Kidney tubule cell (primary cell): ENCODE data around the gene PCDH15.

Experiments used
- DNase-seq: peaks from one replicate; pipeline ENCODE4 v3.0.0-alpha.2; 2018; ENCODE audit warnings: low spot score

The PCDH15 gene

GRCh38 chr10:54800741-54801421 is at the start of gene PCDH15:
Gene PCDH15 (minus strand): TSS chr10:54801231. CDS start chr10:54664262, 136,969 bp downstream.
- peak; percentile 52 for DNase-seq

- DNase-seq, result no peak
Observed at GRCh38 chr10:54843932-54844331, 42.9 kb upstream of the PCDH15 start.

GRCh38 chr10:54843085-54843646 is 42.1 kb upstream of the PCDH15 start:
- no peak for DNase-seq

GRCh38 chr10:54837479-54837878 is 36.4 kb upstream of the PCDH15 start:
- DNase-seq, result no peak

GRCh38 chr10:54833029-54833428 is 32.0 kb upstream of the PCDH15 start:
- DNase-seq, result no peak

- DNase-seq, result no peak
Observed at GRCh38 chr10:54826994-54827560, 26.0 kb upstream of the PCDH15 start.

GRCh38 chr10:54815583-54815982 is 14.6 kb upstream of the PCDH15 start:
- DNase-seq, result no peak

- DNase-seq, result no peak
Observed at GRCh38 chr10:54808186-54808935, 7.3 kb upstream of the PCDH15 start.

- no peak for DNase-seq
Observed at GRCh38 chr10:54799506-54799905, 1.5 kb downstream of the PCDH15 start.

- DNase-seq, result peak; percentile 74
Observed at GRCh38 chr10:54797636-54798321, 3.3 kb downstream of the PCDH15 start.

- peak; percentile 40 for DNase-seq
Observed at GRCh38 chr10:54796881-54797280, 4.2 kb downstream of the PCDH15 start.

GRCh38 chr10:54776622-54777021 is 24.4 kb downstream of the PCDH15 start:
- no peak for DNase-seq

GRCh38 chr10:54772468-54773122 is 28.4 kb downstream of the PCDH15 start:
- DNase-seq, result no peak

- DNase-seq, result no peak
Observed at GRCh38 chr10:54769051-54769450, 32.0 kb downstream of the PCDH15 start.

- peak; percentile 57 for DNase-seq
Observed at GRCh38 chr10:54758791-54759190, 42.2 kb downstream of the PCDH15 start.

- DNase-seq, result no peak
Observed at GRCh38 chr10:54749623-54750022, 51.4 kb downstream of the PCDH15 start.

- DNase-seq, result no peak
Observed at GRCh38 chr10:54745436-54745835, 55.6 kb downstream of the PCDH15 start.

- DNase-seq, result no peak
Observed at GRCh38 chr10:54742416-54742815, 58.6 kb downstream of the PCDH15 start.

GRCh38 chr10:54728511-54728910 is 72.5 kb downstream of the PCDH15 start:
- no peak for DNase-seq

- no peak for DNase-seq
Observed at GRCh38 chr10:54722075-54722474, 79.0 kb downstream of the PCDH15 start.

GRCh38 chr10:54710918-54711317 is 90.1 kb downstream of the PCDH15 start:
- no peak for DNase-seq

- DNase-seq, result no peak
Observed at GRCh38 chr10:54708591-54708990, 92.4 kb downstream of the PCDH15 start.
